ENCODE results near the gene ZNF784. TPM values are rescaled to one million over a fixed set of nuclear protein-coding genes. Genes with fewer than 3 reads are reported as not detected.

The ZNF784 gene
- total and polyA plus RNA-seq, 2 donors (not counting 1 experiment from before 2014, with no cell fraction given): 1.6 to 5.6 TPM

GRCh38 chr19:55656988-55657747 is 32.8 kb upstream of the ZNF784 start:
- H3K27me3 ChIP-seq (ENCODE audit: control insufficient read depth, insufficient read depth, low read length): no peaks in the 10 kb centered on the region
- peaks cover 20% of the 10 kb centered on the region for H3K36me3 ChIP-seq (ENCODE audit: control insufficient read depth, insufficient read depth, low read length)
- H3K27ac ChIP-seq (ENCODE audit: insufficient read depth, low read length): peak overlapping the region; percentile 14
- H3K9ac ChIP-seq (ENCODE audit: insufficient read depth, low read length): no peak overlapping the region
- H3K4me2 ChIP-seq (ENCODE audit: extremely low read depth, insufficient read depth, low read length): peak overlapping the region; percentile 97
- H3K79me2 ChIP-seq (ENCODE audit: control insufficient read depth, insufficient read depth, low read length): peaks cover 70% of the 10 kb centered on the region
- peaks cover 14% of the 10 kb centered on the region for H3K4me1 ChIP-seq (ENCODE audit: control insufficient read depth, extremely low read depth, insufficient read depth, low read length)
- no peaks in the 10 kb centered on the region for H3K9me3 ChIP-seq (ENCODE audit: control insufficient read depth, insufficient read depth, low read depth, low read length)
- H4K20me1 ChIP-seq (ENCODE audit: control insufficient read depth, extremely low read depth, insufficient read depth, low read length): no peaks in the 10 kb centered on the region
- TF ChIP-seq, protein P1, sequence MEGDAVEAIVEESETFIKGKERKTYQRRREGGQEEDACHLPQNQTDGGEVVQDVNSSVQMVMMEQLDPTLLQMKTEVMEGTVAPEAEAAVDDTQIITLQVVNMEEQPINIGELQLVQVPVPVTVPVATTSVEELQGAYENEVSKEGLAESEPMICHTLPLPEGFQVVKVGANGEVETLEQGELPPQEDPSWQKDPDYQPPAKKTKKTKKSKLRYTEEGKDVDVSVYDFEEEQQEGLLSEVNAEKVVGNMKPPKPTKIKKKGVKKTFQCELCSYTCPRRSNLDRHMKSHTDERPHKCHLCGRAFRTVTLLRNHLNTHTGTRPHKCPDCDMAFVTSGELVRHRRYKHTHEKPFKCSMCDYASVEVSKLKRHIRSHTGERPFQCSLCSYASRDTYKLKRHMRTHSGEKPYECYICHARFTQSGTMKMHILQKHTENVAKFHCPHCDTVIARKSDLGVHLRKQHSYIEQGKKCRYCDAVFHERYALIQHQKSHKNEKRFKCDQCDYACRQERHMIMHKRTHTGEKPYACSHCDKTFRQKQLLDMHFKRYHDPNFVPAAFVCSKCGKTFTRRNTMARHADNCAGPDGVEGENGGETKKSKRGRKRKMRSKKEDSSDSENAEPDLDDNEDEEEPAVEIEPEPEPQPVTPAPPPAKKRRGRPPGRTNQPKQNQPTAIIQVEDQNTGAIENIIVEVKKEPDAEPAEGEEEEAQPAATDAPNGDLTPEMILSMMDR (conservative IDR thresholded peaks at IDR 0.05 in 1 of 2, IDR thresholded peaks at IDR 0.05 in 1 of 2; ENCODE audit: low read depth in 1 of 2, low read length in 2 of 2): no peak
- TF ChIP-seq EZH2 (IDR thresholded peaks at IDR 0.05; ENCODE audit: low read length, missing control alignments): no peak
- no peak overlapping the region for H2AFZ ChIP-seq (ENCODE audit: low read length)
- no peak for DNase-seq (ENCODE audit: low read depth in 2 of 2)
- H3K4me3 ChIP-seq (replicated peaks in 1 of 4; ENCODE audit: control extremely low read depth in 1 of 4, insufficient read depth in 1 of 4, low read depth in 3 of 4, low read length in 4 of 4): peak overlapping the region; percentile 73 to 95 (median 83)

GRCh38 chr19:55656552-55656951 is 32.2 kb upstream of the ZNF784 start:
- Histone ChIP-seq H3K27me3 (ENCODE audit: control insufficient read depth, insufficient read depth, low read length) (no peaks in the 10 kb centered on the region), H2AFZ (ENCODE audit: low read length) (no peak overlapping the region), H3K9ac (ENCODE audit: insufficient read depth, low read length) (no peak overlapping the region), H3K36me3 (ENCODE audit: control insufficient read depth, insufficient read depth, low read length) (peaks cover 18% of the 10 kb centered on the region), H3K27ac (ENCODE audit: insufficient read depth, low read length) (peak overlapping the region; percentile 19), H3K4me3 (replicated peaks in 1 of 4; ENCODE audit: control extremely low read depth in 1 of 4, insufficient read depth in 1 of 4, low read depth in 3 of 4, low read length in 4 of 4) (peak overlapping the region; percentile 73 to 95 (median 83)), H3K79me2 (ENCODE audit: control insufficient read depth, insufficient read depth, low read length) (peaks cover 65% of the 10 kb centered on the region), H4K20me1 (ENCODE audit: control insufficient read depth, extremely low read depth, insufficient read depth, low read length) (no peaks in the 10 kb centered on the region), H3K4me1 (ENCODE audit: control insufficient read depth, extremely low read depth, insufficient read depth, low read length) (peaks cover 14% of the 10 kb centered on the region), H3K4me2 (ENCODE audit: extremely low read depth, insufficient read depth, low read length) (peak overlapping the region; percentile 97), H3K9me3 (ENCODE audit: control insufficient read depth, insufficient read depth, low read depth, low read length) (no peaks in the 10 kb centered on the region)
- DNase-seq (ENCODE audit: low read depth in 2 of 2): no peak
- no peak for TF ChIP-seq EZH2 (IDR thresholded peaks at IDR 0.05; ENCODE audit: low read length, missing control alignments)
- TF ChIP-seq, protein P1 (conservative IDR thresholded peaks at IDR 0.05 in 1 of 2, IDR thresholded peaks at IDR 0.05 in 1 of 2; ENCODE audit: low read depth in 1 of 2, low read length in 2 of 2): no peak

DNA sequence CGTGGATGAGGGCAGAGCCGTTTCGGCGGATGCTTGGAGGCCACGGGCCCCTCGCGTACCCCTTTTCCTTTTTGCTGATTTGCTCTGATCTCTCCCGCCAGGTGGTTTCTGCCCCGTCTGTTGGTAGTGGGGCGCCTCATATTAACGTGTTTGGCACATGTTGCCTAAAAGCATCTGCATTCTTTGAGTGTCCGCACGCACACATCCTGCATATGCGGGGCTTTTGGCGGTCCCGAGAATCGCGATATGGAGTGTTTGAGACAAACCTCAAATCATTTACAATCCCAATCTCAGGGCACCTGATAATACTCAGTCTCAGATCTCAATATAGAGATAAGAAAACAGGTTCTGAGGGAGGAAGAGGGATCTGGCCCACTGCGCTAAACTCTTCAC is 31.3 kb upstream of the ZNF784 start:
- DNase-seq (ENCODE audit: low read depth in 2 of 2): no peak
- Histone ChIP-seq H3K9me3 (ENCODE audit: control insufficient read depth, insufficient read depth, low read depth, low read length) (no peaks in the 10 kb centered on the region), H4K20me1 (ENCODE audit: control insufficient read depth, extremely low read depth, insufficient read depth, low read length) (no peaks in the 10 kb centered on the region), H3K27me3 (ENCODE audit: control insufficient read depth, insufficient read depth, low read length) (no peaks in the 10 kb centered on the region), H3K4me3 (replicated peaks in 1 of 4; ENCODE audit: control extremely low read depth in 1 of 4, insufficient read depth in 1 of 4, low read depth in 3 of 4, low read length in 4 of 4) (peak overlapping the region; percentile 73 to 95 (median 83)), H3K79me2 (ENCODE audit: control insufficient read depth, insufficient read depth, low read length) (peaks cover 56% of the 10 kb centered on the region), H2AFZ (ENCODE audit: low read length) (no peak overlapping the region), H3K36me3 (ENCODE audit: control insufficient read depth, insufficient read depth, low read length) (peaks cover 16% of the 10 kb centered on the region), H3K9ac (ENCODE audit: insufficient read depth, low read length) (peak overlapping the region; percentile 100), H3K4me1 (ENCODE audit: control insufficient read depth, extremely low read depth, insufficient read depth, low read length) (peaks cover 14% of the 10 kb centered on the region), H3K27ac (ENCODE audit: insufficient read depth, low read length) (peak overlapping the region; percentile 100), H3K4me2 (ENCODE audit: extremely low read depth, insufficient read depth, low read length) (peak overlapping the region; percentile 97)
- TF ChIP-seq EZH2 (IDR thresholded peaks at IDR 0.05; ENCODE audit: low read length, missing control alignments): no peak
- TF ChIP-seq, protein P1 (conservative IDR thresholded peaks at IDR 0.05 in 1 of 2, IDR thresholded peaks at IDR 0.05 in 1 of 2; ENCODE audit: low read depth in 1 of 2, low read length in 2 of 2): no peak

Data from fibroblast of lung (primary cell).